Stimulated activated CD4-positive, alpha-beta T cell treated with anti-CD3 and anti-CD28 coated beads, TNF-alpha, amount 100 ng/mL, for 48 hours (primary cell): Measurements from ENCODE around the gene KDM4B.
"Not testable (repeated sequence)": the region's sequence is repeated elsewhere in the genome, so short reads cannot be mapped to it uniquely, and the experiment has no call there.

Experiments used
- DNase-seq, 3 donors: peaks; one replicate each; pipeline ENCODE4 v3.0.0-alpha.2; 2020; ENCODE audit warnings: low read depth in 3 of 3

KDM4B gene

DNA sequence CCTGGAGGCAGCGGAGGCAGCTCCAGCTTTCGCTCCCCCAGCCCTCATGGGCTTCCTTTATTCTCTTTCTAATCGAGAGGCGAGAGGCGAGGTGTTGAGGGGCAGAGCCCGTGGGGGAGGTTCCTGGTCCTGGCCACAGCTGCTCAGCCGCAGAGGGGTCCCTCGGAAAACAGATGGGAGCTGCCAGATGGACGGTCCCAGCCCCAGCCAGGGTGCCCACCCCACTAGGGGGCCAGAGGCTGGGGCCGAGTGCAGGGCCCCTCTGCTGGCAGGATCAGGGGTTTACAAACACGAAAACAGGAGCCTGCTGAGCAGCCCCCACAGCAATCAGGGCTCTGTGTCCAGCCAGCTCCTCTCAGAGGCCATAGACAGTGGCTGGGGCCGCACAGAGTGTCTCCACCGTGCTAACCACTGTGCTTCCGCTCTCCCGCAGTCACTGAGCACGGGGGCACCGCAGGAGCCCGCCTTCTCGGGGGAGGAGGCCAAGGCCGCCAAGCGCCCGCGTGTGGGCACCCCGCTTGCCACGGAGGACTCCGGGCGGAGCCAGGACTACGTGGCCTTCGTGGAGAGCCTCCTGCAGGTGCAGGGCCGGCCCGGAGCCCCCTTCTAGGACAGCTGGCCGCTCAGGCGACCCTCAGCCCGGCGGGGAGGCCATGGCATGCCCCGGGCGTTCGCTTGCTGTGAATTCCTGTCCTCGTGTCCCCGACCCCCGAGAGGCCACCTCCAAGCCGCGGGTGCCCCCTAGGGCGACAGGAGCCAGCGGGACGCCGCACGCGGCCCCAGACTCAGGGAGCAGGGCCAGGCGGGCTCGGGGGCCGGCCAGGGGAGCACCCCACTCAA lies 182.2 kb downstream of the KDM4B start:
- no peak for DNase-seq

DNA sequence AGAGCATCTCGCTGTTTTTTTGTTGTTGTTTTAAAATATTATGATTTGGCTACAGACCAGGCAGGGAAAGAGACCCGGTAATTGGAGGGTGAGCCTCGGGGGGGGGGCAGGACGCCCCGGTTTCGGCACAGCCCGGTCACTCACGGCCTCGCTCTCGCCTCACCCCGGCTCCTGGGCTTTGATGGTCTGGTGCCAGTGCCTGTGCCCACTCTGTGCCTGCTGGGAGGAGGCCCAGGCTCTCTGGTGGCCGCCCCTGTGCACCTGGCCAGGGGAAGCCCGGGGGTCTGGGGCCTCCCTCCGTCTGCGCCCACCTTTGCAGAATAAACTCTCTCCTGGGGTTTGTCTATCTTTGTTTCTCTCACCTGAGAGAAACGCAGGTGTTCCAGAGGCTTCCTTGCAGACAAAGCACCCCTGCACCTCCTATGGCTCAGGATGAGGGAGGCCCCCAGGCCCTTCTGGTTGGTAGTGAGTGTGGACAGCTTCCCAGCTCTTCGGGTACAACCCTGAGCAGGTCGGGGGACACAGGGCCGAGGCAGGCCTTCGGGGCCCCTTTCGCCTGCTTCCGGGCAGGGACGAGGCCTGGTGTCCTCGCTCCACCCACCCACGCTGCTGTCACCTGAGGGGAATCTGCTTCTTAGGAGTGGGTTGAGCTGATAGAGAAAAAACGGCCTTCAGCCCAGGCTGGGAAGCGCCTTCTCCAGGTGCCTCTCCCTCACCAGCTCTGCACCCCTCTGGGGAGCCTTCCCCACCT lies 183.3 kb downstream of the KDM4B start:
- no peak for DNase-seq

DNA sequence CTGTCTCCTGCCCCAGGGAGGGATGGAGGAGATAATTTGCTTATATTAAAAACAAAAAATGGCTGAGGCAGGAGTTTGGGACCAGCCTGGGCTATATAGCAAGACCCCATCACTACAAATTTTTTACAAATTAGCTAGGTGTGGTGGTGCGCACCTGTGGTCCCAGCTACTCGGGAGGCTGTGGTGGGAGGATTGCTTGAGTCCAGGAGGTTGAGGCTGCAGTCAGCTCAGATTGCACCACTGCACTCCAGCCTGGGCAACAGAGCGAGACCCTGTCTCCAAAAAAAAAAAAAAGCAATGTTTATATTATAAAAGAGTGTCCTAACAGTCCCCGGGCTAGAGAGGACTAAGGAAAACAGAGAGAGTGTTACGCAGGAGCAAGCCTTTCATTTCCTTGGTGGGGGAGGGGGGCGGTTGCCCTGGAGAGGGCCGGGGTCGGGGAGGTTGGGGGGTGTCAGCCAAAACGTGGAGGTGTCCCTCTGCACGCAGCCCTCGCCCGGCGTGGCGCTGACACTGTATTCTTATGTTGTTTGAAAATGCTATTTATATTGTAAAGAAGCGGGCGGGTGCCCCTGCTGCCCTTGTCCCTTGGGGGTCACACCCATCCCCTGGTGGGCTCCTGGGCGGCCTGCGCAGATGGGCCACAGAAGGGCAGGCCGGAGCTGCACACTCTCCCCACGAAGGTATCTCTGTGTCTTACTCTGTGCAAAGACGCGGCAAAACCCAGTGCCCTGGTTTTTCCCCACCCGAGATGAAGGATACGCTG lies 184.0 kb downstream of the KDM4B start:
- no peak for DNase-seq

DNA sequence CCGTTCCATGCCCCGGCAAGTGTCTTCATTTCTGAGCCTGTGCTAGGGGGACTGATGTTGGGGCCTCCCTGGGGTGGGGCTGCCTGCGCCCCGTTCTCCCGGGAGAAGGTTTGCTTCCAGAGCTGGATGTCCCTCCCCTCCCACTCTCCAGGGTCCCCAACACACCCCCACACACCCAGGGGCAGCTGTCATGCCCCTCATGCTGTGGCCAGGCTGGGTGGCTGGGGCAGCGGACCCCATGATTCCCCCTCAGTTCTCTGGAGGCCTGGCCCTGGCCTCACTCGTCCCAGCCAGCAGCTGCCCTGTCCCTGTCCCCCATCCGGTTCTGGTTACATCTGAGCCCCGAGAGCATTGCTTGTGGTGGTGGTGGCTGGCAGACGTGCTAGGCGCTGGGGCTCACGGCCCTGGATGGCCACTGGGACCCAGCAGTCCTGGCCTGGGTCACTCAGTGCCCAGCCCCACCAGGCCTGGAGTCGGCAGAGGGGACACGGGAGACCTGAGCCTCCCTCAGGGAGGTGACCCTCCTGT lies 184.8 kb downstream of the KDM4B start:
- no peak for DNase-seq

DNA sequence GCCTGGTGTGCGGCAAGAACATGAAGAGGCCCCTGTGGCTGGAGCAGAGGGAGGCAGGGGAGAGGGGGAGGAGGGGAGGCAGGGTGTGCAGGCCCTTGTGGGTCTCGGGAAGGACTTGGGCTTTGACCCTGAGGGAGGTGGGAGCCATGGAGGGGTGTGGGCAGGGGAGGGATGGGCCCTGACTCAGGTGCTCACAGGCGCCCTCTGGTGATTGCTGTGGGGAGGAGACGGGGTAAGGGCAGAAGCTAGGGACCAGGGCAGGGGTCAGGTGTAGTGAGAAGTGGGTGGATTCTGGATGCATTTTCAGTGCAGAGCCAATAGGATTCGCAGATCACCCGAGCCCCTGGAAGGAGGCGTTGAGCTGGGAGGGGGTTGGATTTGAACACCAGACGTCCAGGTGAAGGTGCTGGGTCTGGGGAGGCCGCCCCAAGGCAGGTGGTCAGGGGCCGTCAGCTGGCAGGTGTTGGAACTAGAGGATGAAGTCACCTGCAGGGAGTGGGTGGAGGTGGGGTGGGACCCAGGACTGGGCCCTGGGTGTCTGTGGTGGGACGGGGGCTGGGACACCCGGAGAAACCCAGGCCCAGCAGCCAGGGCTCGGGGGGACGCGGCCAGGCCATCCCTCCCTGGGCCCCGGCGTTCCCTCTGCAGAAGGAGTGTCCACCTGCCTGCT lies 185.4 kb downstream of the KDM4B start:
- peak in 2 of 3 donors; percentile 17 to 41 for DNase-seq

DNA sequence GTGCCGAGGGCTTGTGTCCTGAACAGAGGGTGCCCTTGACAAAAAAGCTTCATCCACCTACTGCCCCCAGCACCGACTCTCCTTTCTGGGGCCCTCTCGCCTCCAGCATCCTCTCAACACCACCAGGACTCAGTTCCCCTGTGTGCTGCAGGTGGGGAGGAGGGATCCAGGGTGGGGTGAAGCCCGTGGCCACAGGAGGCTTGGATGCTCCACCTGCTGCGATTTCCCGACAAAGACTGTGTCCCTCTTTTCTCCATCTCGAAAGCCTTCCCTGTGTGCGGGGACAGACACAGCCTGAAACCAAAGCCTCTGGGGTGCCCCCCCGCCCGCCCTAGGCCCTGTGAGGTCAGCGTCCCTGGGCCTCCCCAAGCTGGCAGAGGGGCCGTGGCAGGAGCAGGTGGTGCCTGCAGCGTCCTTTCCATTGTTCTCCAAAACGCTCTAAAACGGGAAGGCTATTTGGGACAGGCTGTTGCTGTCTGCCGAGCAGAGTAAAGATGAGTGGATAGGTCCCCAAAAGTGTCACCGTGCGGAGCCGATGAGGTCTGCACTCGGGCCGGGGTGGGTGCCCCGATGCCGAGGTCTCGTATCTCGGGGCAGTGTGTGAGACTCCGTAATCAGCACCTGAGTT lies 186.0 kb downstream of the KDM4B start:
- no peak for DNase-seq

- DNase-seq, result no peak
Measured at GRCh38 chr19:5155586-5156210, 186.8 kb downstream of the KDM4B start.

DNA sequence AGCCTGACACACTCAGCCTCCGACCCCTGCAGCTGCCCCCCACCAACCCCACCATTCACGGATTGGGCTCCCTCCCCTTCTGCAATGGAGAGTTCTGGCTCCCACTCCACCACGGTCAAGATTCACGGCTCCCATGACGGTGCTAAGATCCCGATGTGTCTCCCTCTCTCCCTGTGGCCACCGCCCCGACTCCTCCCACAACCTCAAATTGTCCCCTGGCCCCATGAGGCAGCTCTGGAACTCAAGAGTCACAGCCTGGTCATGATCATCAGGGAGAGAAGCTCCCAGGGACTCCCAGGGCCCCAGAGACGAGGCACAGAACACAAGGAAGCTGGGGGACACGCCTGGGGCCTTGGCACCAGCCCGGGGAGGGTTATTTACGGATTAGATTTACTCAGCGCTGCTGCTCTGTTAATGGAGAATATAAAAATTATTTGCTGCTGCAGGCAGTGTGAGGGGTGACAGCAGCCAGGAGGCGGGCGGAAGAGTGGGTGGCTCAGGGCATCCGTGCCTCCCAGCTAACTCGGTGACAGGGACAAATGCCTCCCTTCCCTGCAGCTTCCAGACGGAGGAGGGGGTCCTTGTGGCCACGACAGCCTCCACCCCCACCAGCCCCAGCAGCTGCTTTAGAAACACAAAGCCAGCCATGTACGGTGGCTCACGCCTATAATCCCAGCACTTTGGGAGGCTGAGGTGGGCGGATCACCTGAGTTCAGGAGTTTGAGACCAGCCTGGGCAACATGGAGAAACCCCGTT lies 187.5 kb downstream of the KDM4B start:
- no peak for DNase-seq

- no peak for DNase-seq
Measured at GRCh38 chr19:5157186-5157585, 188.3 kb downstream of the KDM4B start.

- not testable (repeated sequence) for DNase-seq
Measured at GRCh38 chr19:5158549-5159134, 189.7 kb downstream of the KDM4B start.

- DNase-seq, result not testable (repeated sequence)
Measured at GRCh38 chr19:5160158-5160795, 191.4 kb downstream of the KDM4B start.

DNA sequence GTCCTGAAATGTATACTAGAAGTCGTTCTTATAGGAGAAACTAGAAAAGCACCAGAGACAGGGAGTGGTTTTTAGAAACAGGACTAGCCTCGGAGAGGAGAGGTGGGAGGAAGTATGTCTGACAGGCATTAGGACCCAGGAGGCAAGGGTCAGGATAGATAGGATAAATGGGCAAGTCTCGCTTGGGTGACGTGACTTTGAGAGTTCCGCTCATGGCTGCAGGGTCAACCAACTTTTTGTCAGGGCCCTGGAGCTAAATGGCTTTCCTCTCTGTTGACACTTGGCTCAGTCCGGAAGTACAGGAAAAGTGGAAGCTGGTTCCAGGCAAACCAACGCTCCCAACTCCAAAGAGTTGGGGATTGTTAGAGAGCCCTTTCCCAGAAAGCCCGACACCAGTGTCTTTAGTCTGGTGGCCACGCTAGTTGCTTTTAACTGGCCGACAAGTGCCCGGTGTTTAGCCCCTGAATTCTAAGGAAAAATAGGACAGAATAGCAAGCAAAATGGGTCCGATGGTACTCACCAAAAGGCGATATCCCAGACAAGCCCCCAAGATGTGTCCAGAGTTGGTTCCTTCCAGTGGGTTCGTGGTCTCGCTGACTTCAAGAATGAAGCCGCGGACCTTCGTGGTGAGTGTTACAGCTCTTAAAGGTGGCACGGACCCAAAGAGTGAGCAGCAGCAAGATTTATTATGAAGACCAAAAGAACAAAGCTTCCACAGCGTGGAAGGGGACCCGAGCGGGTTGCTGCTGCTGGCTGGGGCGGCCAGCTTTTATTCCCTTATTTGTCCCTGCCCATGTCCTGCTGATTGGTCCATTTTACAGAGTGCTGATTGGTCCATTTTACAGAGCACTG lies 196.2 kb downstream of the KDM4B start:
- DNase-seq, result not testable (repeated sequence)

GRCh38 chr19:5165697-5166019 lies 196.7 kb downstream of the KDM4B start:
- no peak for DNase-seq

GRCh38 chr19:5166262-5166661 lies 197.3 kb downstream of the KDM4B start:
- DNase-seq, result no peak

- DNase-seq, result peak; percentile 23 to 53 (median 37)
Measured at GRCh38 chr19:5170329-5170745, 201.4 kb downstream of the KDM4B start.

GRCh38 chr19:5171711-5172110 lies 202.8 kb downstream of the KDM4B start:
- no peak for DNase-seq

GRCh38 chr19:5172859-5173630 lies 204.1 kb downstream of the KDM4B start:
- no peak for DNase-seq
